IMR-90 (cell line): Measurements from ENCODE around the gene TMEM200A.

Experiments used
- CTCF ChIP-seq: conservative IDR thresholded peaks from 2 replicates; pipeline ENCODE4 v1.5.1; 2012; ENCODE audit warnings: mild to moderate bottlenecking, low read depth, low read length, improper control_type of control experiment
- ELK1 ChIP-seq: fragments of 150-350 bp; IDR thresholded peaks from 2 replicates; pipeline ENCODE4 v1.6.1; 2016; ENCODE audit warnings: low read depth, mild to moderate bottlenecking, low read length, moderate library complexity, borderline replicate concordance
- MAZ ChIP-seq: IDR thresholded peaks from 2 replicates; pipeline ENCODE4 v1.6.1; 2012; ENCODE audit warnings: low read depth, mild to moderate bottlenecking, low read length, improper control_type of control experiment, moderate library complexity, borderline replicate concordance
- RFX5 ChIP-seq: IDR thresholded peaks from 2 replicates; pipeline ENCODE4 v1.8.0; 2012; ENCODE audit warnings: low read depth, mild to moderate bottlenecking, low read length, moderate library complexity
- USF2 ChIP-seq: fragments of 150-350 bp; IDR thresholded peaks from 2 replicates; pipeline ENCODE4 v1.6.1; 2017; ENCODE audit warnings: mild to moderate bottlenecking, antibody characterized with exemption, low read length, low read depth

- TF ChIP-seq CTCF (no peak), ELK1 (no peak), MAZ (no peak), USF2 (no peak), RFX5 (no peak)
Observed at GRCh38 chr6:130393306-130393705, 27.5 kb downstream of the TMEM200A start.
